ENCODE results near the gene ATXN10.
"Not testable (repeated sequence)": the region's sequence is repeated elsewhere in the genome, so short reads cannot be mapped to it uniquely, and the experiment has no call there.

The ATXN10 gene, protein sequence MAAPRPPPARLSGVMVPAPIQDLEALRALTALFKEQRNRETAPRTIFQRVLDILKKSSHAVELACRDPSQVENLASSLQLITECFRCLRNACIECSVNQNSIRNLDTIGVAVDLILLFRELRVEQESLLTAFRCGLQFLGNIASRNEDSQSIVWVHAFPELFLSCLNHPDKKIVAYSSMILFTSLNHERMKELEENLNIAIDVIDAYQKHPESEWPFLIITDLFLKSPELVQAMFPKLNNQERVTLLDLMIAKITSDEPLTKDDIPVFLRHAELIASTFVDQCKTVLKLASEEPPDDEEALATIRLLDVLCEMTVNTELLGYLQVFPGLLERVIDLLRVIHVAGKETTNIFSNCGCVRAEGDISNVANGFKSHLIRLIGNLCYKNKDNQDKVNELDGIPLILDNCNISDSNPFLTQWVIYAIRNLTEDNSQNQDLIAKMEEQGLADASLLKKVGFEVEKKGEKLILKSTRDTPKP

DNA sequence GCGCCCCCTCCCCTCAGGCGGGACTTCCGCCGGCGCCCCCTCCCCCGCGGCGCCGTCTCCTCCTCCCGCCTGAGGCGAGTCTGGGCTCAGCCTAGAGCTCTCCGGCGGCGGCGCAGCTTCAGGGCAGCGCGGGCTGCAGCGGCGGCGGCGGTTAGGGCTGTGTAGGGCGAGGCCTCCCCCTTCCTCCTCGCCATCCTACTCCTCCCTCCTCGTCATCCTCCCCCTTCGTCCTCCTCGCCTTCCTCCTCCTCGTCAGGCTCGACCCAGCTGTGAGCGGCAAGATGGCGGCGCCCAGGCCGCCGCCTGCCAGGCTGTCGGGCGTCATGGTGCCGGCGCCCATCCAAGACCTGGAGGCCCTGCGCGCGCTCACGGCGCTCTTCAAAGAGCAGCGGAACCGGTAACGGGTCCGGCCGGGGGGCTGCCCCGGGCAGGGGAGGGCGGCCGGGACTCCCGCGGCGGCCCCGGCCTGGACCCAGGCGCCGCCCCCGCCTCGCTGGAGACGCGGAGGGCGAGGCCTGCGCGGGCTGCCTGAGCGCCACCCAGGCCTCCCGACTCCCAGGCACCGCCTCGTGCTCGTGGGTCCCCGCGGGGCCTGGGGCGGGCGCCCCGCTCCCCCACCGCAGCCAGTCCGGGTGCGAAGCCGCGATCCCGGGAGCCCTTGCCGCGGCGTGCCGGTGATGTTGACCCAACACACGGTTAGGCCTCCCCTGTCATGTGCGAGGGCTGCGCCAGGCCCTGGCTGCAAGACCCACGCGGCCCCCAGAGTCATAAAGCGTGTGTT, at the start of gene ATXN10:
Gene ATXN10, plus strand, starts transcription at position 52 of the 781 bp plus-strand sequence. Its CDS starts 230 bp downstream, at position 282.
- DNase-seq (ENCODE audit: low read depth, low spot score), result peak; percentile 26

DNA sequence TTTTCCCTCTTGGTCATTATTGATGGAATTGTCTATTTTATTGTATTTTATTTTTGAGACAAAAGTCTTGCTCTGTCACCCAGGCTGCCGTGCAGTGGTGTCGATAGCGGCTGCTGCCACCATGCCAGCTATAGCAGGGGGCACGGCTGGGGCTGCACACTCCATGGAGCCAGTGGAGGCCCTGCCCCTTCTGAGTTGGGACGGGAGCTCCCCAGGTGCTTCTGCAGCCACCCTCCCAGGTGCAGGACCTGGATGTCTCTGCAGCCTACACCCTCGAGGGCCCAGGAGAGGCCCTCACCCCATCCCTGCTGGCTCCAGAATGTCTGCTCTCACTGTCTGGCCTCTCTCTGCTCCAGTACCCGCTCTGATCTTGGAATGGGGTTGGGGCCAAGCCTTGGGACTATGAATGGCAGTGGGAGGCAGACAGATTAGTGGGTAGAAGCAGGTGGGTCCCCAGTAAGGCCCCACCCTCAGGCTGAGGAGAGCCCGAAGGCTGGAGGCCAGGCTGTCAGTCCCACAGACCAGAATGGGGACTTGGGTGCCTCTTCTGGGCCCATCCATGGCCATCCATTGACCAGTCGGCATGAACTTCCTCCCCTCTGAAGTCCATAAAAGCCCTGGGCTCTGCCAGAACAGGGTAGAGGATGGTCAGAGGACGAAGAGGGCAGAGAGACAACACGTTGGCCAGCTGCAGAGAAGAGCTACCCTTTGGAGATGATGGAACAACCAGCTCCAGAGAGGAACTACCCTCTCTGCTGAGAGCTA, 49.6 kb upstream of the ATXN10 start:
- no peak for DNase-seq (ENCODE audit: low read depth, low spot score)

DNA sequence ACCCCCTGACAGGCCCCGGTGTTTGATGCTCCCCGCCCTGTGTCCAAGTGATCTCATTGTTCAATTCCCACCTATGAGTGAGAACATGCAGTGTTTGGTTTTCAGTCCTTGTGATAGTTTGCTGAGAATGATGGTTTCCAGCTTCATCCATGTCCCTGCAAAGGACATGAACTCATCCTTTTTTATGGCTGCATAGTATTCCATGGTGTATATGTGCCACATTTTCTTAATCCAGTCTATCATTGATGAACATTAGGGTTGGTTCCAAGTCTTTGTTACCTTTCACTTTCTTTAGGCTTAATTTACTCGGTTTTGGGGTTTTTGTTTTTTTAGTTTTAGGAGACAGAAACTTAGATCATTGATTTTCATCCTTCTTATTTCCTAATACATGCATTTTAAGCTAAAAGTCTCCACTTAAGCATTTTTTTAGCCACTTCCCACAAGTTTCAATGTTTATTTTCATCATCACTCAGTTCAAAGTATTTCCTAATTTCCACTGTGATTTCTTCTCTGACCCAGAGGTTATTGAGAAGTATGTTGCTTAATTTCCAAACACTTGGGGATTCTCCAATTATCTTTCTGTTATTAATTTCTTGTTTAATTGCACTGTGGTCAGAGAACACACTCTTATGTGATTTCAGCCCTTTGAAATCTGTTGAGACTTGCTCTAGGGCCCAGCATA, 48.0 kb upstream of the ATXN10 start:
- not testable (repeated sequence) for DNase-seq (ENCODE audit: low read depth, low spot score)

DNA sequence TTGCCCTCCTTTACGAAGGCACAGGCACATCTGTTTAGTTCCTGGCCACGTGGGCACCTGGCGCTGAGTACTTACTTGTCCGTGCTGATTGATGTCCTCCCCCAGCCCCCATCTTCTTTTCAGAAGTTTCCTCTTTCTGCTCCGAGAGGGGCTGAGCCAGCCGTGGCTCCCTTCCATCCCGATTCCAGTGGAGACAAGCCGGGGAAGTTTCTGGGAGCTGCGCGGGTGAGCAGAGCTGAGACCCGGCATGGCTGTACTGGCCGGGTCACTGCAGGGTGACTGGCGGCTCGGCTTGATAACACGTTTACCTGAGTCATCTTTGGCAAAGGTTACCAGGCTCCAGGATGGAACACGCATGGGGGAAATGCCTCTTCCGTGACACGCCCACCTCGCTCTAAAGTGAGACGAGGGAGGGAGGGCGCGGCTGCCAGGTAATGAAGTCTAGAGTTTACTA, 45.4 kb upstream of the ATXN10 start:
- DNase-seq (ENCODE audit: low read depth, low spot score), result no peak

DNA sequence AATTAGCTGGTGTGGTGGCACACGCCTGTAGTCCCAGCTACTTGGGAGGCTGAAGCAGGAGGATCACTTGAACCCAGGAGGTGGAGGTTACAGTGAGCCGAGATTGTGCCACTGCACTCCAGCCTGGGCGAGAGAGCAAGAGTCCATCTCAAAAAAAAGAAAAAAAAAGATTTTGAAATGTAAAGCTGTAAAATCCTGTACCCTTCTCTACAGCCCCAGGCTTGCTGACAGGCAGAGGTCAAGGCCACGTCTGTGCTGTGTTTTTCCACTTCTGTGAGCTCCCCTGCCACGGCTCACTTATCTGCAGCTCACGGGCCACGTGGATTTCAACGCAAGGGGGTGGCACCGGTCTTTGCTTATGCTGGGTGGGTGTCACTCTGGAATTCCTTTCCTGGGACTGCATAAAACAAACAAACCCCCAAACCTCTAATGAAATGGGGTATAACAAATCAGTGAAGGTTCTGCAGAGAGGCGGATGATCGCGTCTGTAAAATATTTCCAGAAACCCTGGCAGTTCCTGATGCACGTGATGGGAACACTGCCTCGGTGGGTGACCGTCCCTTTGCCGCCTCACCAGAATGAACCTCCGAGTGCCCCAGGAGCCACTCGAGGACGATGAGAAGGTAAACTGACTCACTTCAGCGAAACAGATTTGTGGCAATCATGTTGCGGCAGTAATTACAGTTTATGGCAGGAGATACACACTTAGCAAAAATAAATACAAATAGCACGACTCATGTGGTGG, 44.0 kb upstream of the ATXN10 start:
- DNase-seq (ENCODE audit: low read depth, low spot score), result no peak

DNA sequence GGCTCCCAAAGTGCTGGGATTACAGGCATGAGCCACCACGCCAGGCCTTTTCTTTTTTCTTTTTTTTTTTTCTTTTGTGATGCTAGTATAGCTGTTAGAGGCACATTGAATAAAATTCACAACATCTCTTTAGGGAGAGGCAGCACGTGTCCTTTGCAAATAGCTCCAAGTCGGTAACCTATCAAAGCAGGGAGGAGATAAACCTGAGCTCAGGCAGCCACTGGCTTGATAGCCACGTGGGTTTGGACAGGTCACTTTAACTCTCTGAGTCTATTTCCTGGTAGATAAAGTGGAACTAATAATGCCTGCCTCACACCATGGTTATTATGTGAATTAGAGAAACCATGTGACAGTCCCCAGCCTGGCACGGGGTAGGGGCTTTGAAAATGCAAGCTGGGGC, 43.1 kb upstream of the ATXN10 start:
- no peak for DNase-seq (ENCODE audit: low read depth, low spot score)

DNA sequence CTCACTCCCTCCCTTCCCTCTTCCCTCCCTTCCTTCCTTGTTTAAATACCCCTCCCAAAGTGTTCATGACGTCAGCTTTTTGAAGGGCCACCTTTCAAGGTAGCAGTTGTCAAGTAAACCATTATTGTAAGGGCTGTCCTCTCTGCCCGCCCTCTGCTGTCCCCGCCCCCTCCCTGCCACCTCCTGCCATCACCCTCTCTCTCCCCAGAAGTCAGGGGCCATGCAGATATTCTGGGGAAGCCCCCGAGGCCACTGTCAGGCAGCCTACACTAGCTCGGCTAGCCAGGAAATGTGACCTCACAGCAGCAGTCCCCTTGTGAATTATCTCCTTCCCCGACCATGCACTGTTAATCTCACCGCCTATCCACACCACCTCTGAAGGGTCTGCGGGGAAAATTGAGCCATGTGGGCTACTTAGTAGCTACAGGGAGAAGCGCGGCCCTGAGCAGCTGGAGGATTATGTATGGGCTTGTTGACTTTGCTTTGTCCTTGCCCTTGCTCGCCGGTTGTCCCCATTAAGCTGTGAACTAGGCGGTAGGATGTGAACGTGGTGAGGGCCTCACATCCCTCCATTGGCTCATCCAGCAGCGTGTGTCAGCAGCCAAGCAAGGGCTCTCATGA, 42.1 kb upstream of the ATXN10 start:
- DNase-seq (ENCODE audit: low read depth, low spot score), result no peak

DNA sequence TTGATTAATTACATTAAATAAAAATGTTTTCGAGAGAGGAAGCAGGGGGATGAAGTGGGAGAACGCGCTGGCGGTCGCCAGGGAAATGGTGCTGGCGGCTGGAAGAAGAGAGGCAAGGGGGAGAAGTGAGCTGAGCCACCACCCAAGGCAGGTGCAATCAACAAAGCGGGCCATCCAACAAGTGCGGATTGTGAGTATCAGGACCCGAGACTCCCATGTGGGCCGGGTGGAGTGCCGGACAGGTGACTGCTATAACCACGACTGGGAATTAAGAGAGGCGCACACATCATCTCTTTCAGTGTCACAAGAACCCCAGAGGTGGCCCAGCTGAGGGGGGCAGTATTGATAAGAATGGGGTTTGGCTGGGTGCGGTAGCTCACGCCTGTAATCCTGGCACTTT, 41.2 kb upstream of the ATXN10 start:
- DNase-seq (ENCODE audit: low read depth, low spot score), result no peak

DNA sequence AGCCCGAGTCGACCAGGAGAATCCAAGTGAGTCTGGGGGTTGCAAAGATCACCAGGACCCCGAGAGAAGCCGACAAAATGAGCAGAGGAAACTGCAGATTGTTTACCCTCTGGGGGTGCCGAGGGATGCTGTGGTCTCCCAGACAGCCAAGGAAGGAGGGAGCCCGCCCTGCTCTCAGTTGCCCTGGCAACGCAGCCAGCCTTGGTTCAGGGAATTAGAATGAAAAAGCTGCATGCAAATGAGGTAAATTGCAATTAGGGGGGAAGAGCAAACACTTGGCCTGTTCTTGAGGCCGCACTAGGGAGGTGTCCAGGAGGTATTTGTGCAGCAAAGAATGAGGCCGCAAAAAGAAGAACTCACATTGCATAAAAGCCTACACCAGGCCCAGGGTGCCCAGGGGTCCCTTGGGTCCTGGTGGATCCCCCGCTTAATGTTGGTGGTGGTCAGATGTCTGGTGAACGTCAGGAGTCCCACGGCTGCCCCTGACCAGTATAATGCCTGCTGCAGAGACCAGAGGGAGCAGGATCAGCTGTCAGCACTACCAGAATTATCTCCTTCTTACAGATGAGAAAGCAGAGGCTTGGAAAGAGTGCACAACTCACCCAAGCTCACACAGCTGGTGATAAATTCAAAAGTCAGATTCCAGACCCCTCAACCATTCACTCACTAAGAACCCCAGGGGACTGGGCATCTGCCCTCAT, 40.3 kb upstream of the ATXN10 start:
- no peak for DNase-seq (ENCODE audit: low read depth, low spot score)

DNA sequence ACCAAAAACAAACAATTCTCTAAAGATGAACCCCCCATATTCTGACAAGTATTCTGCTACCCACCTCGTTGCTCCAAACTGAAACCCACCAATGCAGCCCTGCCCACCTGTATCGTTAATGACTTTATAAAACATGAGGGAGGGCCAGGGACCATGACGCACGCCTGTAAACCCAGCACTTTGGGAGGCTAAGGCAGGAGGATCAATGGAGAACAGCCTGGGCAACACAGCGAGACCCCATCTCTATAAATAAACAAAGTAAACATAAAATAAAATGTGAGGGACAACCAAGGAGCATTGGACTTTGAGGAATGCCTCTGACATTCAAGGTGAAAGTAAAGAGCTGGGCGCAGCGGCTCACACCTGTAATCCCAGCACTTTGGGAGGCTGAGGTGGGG, 39.8 kb upstream of the ATXN10 start:
- DNase-seq (ENCODE audit: low read depth, low spot score), result no peak

DNA sequence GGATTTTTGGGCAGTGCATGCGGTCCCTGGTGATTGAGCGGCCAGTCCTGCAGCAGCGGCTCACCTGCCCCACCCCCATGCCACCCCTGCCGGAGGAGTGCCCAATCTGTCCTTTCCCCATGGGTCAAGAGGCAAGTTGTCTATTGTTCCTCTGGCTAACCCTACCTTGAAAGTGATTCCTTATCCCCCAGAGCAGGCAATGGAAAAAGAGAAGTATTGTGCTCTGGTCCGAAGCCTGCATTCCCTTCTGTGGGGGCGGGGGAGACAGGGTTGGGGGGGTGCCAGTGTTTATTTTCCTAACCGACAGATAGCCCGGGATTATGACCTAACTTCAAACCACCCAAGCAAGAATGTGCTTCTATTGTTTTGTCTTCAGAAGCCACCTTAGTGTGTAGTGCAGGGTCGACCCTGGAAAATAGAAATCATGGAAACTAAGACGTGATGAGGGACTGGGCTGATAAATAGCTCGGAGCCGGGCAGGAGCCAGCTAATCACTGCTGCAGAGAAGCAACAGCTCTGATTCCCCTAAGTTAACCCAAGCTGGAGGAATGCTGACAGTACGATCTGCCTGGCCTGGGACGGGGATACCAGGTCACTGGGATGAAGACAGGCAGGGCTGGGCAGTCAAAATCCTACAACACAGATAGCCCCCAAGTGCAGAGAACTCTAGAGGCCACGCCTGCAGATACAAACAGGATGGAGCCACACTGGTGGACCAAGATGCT, 38.7 kb upstream of the ATXN10 start:
- DNase-seq (ENCODE audit: low read depth, low spot score), result no peak

DNA sequence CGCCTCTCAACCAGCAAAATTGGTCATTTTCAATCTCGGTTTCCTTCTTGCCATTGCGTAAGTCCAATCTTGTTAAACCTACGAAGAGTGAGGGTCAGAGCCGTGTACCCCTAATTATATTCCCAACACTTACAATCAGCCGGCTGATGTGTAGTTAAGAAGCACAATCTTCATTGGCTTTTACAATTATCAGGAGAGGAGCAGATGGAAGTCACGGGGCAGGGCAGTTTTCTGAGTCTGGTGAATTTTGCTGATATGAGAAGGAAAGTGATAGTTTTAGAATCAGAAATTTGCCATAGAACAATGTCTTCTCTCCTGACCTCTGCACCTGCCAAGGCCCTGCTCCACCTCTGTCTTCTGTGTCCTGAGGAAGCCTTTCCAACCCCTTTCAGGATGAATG, 35.0 kb upstream of the ATXN10 start:
- no peak for DNase-seq (ENCODE audit: low read depth, low spot score)

DNA sequence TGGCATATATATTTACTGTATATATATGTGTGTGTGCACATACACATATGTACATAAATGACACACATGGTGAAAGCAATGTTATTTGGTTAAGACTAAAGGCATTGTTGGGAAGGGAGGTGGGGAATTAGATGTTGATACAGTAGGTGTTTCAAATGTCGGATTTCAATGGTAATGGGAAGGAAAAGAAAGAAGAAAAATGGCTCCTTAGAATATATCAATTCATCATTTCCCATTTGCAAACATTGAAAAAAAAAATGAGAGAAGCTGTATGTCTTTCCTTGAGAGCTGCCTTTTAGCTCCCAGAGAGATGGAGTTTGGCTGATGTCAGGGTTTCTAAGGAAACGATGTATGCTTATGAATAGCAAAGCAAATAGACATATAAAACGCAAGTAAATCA, 33.4 kb upstream of the ATXN10 start:
- DNase-seq (ENCODE audit: low read depth, low spot score), result no peak

DNA sequence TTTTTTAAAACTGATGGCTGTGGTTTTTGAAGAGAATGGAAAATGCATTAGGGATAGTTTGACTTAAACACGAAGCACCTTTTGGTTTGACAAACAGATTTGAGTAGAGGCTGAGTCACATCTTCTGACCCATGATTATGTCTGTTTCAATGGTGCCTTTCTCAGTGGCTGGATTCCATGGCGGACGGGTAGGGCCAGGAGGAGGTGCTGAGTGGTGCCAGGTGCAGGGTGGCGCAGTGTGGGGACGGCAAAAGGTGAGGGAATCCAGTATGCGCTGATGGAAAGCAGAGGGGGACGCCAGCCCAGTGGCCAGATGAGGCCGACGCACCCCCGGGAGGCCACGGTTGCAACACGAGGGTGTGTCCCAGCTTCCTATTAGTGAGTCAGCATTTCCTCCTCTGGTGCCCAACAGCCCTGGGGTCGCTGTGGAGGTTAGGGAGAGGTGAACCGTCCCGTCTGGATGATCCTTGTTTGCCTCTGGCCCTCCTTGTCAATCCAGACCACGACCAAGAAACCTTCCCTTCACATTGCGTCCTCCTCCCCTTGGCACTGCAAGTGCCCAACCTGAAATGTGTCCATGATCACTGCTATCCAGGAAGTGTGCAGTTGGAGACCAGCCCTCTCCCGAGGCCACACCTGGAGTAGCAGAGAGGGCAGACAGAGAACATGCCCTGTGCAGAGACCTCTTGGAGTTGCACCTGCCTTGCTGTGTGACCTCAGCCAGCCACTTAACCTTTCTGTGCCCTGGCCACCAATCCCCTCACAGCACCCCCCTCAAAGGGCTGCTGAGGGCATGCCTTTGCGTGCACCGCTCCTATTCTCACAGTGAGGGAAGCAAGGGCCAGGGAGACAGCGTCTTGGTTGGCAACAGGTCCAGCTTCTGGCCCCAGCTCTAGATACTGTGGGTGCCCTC, 32.5 kb upstream of the ATXN10 start:
- DNase-seq (ENCODE audit: low read depth, low spot score), result no peak

DNA sequence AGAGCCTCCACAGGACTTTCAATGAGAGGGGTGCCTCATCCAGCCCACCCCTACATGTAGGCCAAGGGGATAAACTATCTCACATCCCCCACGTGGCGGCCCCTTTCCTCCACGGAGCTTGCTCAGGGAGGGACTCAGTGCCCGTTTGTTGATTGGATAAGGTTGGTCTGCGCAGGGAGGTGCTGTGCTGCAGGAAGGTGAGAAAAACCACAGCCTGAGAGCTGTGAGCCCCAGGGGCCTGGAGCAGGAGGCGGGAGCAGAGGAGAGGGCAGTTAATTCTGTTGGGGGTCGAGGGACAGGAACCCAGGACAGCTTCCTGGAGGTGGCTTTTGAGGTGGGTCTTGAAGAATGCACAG, 31.9 kb upstream of the ATXN10 start:
- DNase-seq (ENCODE audit: low read depth, low spot score), result no peak

DNA sequence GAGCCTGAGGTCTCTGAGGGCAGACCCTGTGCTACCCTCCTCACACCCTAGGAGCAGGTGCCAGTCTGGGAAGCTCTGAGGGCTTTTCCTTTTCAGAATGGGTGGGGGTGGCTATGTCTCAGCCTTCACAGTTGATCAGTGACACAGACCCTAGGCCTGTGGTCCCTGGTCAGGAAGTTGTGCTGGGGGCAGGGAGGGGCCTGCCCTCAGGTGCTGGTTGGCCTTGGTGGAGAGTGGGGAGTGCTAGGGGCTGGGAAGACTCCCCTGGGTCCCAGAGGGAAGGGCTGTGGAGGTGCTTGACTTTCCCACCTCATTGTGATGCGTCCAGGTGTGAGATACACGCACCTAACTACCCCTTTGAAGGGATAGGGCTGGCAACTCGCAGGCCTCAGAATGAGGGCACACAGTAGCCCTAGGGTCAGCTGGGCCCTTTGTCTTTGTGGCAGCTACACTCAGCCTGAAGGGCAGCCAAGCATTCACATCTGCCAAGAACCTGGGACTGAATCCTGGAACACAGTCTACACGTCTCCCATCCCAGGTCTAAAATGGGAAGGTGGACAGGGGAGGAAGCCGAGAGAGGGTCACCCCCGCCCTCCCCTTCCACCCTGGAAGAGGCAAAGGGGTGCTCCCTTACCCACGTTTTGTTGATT, 31.2 kb upstream of the ATXN10 start:
- no peak for DNase-seq (ENCODE audit: low read depth, low spot score)

DNA sequence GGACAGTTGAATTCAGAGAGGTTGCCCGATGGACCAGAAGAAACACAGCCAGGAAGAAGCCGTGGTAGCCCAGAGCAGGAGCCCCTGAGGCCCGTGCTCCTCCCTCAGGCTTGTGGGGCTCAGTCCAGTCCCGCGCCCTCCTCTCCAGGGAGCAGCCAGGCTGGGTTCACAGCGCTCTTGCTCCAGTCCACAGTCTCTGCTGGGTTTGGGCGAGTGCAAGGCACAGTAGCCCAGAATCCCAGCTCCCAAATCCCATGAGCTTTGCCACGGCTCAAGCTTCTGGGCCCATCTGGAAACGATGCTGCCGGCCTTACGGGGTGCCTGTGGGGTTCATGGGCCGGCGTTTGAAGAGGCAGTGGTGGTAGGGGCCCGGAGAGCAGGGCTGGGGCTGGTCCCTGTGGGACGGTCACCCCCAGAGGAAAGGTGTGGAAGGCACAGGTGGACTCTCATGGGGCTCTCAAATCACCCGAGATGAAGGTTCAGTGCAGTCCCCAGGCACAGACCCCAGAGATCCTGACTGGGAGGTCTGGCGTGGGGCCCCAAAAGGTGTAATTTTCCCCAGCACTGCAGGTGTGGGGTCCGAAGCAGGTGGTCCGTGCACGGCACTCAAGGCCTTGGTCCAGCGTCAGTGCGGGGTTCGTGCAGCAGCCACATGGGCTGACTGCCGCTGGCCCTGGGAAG, 30.6 kb upstream of the ATXN10 start:
- no peak for DNase-seq (ENCODE audit: low read depth, low spot score)

All from activated CD4-positive, CD25-positive, alpha-beta regulatory T cell treated with anti-CD3 and anti-CD28 coated beads, Interleukin-2, amount 50 U/mL, for 16 hours (primary cell).